WERI-Rb-1 (cell line): ENCODE results near the gene TPRA1.

ENCODE experiments used
- DNase-seq: peaks from one replicate; pipeline ENCODE4 v3.0.0-alpha.2; 2020
- H3K27ac ChIP-seq: fragments of 250-450 bp; sonication (Bioruptor Pico); 2 replicates; pipeline ENCODE4 v1.5.1; 2020; ENCODE audit warnings: mild to moderate bottlenecking, moderate library complexity
- H3K27me3 ChIP-seq: fragments of 250-450 bp; sonication (Bioruptor Pico); 2 replicates; pipeline ENCODE4 v1.5.1; 2021; ENCODE audit warnings: mild to moderate bottlenecking, low read depth, moderate library complexity; ENCODE audit not compliant: insufficient read depth, severe bottlenecking
- H3K36me3 ChIP-seq: fragments of 250-450 bp; sonication (Bioruptor Pico); 2 replicates; pipeline ENCODE4 v1.5.1; 2020; ENCODE audit warnings: mild to moderate bottlenecking, moderate library complexity
- H3K4me3 ChIP-seq: 2 replicates; pipeline ENCODE4 v1.5.1; 2011; ENCODE audit warnings: low read depth, mild to moderate bottlenecking, control low read depth, low read length
- H3K9me3 ChIP-seq: fragments of 250-450 bp; sonication (Bioruptor Pico); 2 replicates; pipeline ENCODE4 v1.5.1; 2021; ENCODE audit warnings: mild to moderate bottlenecking, moderate library complexity; ENCODE audit not compliant: severe bottlenecking
- CTCF ChIP-seq: IDR thresholded peaks from 2 replicates; pipeline ENCODE4 v1.5.1; 2011; ENCODE audit warnings: low read depth, mild to moderate bottlenecking, control low read depth, inconsistent platforms, low read length

The TPRA1 gene

DNA sequence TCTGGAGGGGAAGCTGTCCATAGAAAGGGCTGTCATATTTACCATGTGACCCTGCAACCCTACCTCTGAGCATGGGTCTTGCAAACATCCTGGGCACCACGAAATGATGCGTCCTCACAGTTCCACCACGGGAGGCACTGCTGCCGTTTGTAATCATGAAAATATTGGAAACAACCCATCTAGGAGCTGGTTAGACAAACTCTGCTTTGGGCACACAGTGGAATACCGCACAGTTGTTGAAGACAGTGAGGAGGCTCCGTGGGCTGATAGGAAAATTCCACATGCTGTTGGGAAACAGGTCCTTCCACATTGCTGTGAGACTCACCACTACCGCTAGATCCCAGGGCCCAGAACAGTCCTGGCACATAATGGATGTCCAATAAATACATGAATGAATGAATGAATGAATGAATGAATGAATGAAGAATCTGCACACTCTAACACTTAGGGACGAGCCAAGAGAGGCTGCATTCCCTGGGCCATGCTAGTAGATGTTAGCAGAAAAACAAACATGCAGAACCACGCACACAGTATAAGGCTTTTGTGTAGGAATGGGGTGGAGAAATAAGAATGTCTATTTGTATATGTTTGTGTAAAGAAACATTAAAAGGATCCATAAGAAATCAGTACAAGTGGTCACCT, 40.6 kb downstream of the TPRA1 start:
- no peak for TF ChIP-seq CTCF
- Histone ChIP-seq H3K36me3 (no peaks in the 10 kb centered on the region), H3K27ac (no peak overlapping the region), H3K9me3 (no peaks in the 10 kb centered on the region), H3K27me3 (no peaks in the 10 kb centered on the region), H3K4me3 (no peak overlapping the region)
- DNase-seq: no peak

- peak; percentile 69 for TF ChIP-seq CTCF
- H3K9me3 ChIP-seq: no peaks in the 10 kb centered on the region
- H3K27ac ChIP-seq: peak overlapping the region; percentile 73
- DNase-seq: peak; percentile 89
- no peaks in the 10 kb centered on the region for H3K36me3 ChIP-seq
- H3K4me3 ChIP-seq: peak overlapping the region; percentile 46
- no peaks in the 10 kb centered on the region for H3K27me3 ChIP-seq
These were observed 42.5 kb downstream of the TPRA1 start for GRCh38 chr3:127547761-127548605.

- H3K9me3 ChIP-seq: no peaks in the 10 kb centered on the region
These were observed 43.4 kb downstream of the TPRA1 start for GRCh38 chr3:127546970-127547733.

GRCh38 chr3:127546554-127546953, 44.0 kb downstream of the TPRA1 start:
- H3K9me3 ChIP-seq: no peaks in the 10 kb centered on the region
- H3K27me3 ChIP-seq: no peaks in the 10 kb centered on the region
- no peak for DNase-seq
- no peak overlapping the region for H3K4me3 ChIP-seq
- TF ChIP-seq CTCF: no peak
- peak overlapping the region; percentile 99 for H3K27ac ChIP-seq
- no peaks in the 10 kb centered on the region for H3K36me3 ChIP-seq

More at GRCh38 chr3:127546970-127547733, 43.4 kb downstream of the TPRA1 start:
- TF ChIP-seq CTCF: no peak
- no peak for DNase-seq
- peak overlapping the region; percentile 99 for H3K27ac ChIP-seq
- H3K27me3 ChIP-seq: no peaks in the 10 kb centered on the region
- no peak overlapping the region for H3K4me3 ChIP-seq
- no peaks in the 10 kb centered on the region for H3K36me3 ChIP-seq

DNA sequence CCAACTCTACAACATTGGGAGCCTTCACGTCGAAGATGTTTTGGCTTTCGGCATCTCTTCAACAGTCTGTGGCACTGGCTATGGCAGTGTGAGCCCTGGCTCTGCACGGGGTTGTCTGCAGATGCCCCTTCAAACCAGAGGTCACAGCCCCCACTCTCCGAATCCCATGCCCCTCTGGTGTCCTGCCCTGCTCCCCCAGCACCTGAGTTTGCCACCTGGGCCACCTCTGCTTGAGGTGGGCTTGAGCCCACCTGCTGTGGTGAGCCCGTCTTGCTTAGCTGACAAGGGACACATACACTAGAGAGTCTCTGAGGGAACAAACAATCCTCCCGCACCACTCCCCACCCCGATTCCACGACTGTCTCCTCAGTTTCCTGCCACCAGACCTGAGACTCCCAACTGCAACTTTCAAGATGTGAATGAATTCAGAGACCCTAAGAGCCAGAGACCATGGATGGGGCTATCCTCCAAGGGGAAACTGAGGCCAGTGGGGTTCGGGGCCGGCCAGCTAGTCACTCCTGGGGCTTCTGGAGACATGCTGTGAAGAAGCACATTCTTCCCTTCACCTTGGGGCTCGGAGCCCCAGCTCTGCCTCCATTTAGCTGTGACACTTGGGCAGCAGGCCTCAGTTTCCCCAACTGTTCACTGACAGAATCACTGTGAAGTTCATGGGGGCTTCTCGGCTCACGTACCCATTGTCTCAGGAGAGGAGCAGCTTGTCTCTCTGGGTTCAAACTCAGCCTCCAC, 44.6 kb downstream of the TPRA1 start:
- no peak for TF ChIP-seq CTCF
- no peak overlapping the region for H3K4me3 ChIP-seq

More for the DNA sequence above, 44.6 kb downstream of the TPRA1 start:
- no peaks in the 10 kb centered on the region for H3K27me3 ChIP-seq
- H3K27ac ChIP-seq: peak overlapping the region; percentile 99
- DNase-seq: no peak
- H3K36me3 ChIP-seq: no peaks in the 10 kb centered on the region
- H3K9me3 ChIP-seq: no peaks in the 10 kb centered on the region
